RKO (cell line): ENCODE measurements around the gene CABLES1.
"Not testable (repeated sequence)": the region's sequence is repeated elsewhere in the genome, so short reads cannot be mapped to it uniquely, and the experiment has no call there.

Experiments used
- DNase-seq: peaks from one replicate; pipeline ENCODE4 v3.0.0-alpha.2; 2016; ENCODE audit warnings: low spot score

The CABLES1 gene

DNA sequence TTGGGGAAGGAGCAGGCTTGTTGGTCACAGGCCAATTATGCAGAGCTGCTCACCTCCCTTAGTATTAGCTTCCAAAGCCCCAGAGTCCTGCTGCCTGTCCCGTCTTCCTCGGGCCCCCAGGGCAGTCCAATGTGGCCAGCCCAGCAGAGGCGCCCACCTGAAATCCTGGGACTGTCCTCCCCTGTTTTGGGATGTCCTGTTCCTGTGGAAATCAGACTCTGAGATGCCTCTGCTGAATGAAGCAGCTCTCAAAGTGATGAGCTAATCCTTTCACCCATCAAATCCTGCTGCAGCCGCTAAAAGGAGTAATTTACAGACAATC is 105.3 kb downstream of the CABLES1 start:
- DNase-seq: no peak

DNA sequence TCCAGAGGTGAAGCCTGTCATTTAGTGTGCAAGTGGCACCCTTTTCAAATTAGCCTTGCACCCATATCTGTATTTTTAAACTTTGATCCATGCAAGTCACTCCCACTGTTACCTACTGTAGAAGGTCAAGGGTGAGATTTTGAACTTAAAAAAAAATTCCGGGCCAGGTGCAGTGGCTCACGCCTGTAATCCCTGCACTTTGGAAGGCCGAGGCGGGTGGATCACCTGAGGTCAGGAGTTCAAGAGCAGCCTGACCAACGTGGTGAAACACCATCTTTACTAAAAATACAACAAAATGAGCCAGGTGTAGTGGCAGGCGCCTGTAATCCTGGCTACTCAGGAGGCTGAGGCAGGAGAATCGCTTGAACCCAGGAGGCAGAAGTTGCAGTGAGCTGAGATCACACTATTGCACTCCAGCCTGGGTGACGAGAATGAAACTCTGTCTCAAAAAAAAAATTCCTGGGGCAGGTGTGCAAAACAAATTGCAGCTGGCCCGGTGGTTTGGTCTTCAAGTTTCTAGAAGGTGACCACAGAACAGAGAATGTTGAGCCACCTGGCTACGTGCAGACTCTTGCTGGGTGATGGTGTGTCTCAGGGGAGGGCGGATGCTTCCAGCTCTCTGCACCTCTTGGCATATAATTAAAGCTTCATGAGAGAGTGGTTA is 106.7 kb downstream of the CABLES1 start:
- DNase-seq: not testable (repeated sequence)

DNA sequence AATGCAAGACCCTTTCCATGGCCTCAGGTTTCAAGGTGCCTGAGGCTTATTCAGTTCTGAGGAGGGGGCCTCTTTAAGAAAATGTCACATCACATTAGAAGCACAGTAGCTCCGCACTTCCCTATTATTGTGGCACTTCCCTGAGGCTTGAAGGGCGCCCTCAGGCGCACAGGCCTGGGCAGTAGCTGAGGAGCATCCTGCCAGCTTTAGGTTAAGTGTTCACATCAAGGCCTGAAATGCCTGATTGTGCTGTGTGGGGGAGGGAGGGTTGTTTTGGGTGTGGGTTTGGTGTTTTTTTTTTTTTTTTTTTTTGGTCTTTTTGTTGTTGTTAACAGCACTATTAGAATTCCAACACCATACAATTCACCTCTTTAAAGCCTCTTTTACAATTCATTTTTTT is 107.9 kb downstream of the CABLES1 start:
- no peak for DNase-seq

DNA sequence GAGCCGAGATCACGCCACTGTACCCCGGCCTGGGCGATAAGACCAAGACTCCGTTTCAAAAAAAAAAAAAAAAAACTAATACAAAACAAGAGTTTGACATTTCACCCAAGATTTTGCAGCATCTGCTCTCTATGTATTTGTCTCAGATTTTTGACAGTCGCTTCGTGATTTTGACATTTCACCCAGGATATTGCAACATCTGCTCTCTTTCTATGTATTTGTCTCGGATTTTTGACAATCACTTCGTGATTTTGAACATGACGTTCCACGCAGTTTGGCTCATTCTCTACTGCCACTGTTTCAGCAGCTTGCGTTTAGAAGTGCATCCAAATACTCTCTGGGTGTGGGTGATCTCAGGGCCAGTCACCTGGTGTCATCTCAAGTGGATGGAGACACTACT is 108.5 kb downstream of the CABLES1 start:
- no peak for DNase-seq

DNA sequence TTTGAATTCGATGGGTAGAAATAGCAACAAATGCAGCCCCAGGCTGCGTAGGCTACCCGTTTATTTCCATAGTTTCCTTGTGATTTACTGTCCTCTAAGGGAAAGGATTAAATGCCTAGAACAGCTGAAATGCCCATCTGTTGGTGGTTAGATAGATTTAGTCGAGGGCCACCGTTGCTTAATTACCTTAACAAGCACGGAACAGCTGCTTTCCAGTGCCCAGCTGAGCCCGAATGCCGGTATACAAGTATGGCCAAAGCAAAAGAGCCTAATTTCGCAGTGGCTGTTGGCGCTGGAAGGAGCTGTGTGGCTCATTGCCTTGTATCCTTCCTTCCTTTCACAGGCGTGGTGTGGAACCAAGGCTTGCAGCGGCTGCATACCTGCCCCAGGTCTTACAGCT is 109.1 kb downstream of the CABLES1 start:
- DNase-seq: no peak

DNA sequence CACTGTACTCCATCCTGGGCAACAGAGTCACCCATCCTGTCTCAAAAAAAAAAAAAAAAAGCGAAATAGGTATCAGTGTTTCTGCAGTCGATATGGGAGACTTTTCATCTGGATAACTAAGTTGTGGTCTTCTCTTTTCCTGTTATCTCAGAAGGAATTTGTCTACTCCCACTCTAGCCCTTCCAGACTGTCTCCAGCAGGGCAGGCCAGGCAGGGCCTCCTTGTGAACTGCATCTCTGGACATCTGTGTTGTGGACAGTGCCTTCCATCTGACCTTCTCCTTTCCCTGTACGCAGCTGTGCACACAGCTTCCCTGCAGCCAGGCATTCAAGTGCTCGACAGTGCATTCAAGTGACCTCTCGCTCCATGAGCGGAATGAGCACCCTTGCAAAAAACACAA is 110.2 kb downstream of the CABLES1 start:
- no peak for DNase-seq

DNA sequence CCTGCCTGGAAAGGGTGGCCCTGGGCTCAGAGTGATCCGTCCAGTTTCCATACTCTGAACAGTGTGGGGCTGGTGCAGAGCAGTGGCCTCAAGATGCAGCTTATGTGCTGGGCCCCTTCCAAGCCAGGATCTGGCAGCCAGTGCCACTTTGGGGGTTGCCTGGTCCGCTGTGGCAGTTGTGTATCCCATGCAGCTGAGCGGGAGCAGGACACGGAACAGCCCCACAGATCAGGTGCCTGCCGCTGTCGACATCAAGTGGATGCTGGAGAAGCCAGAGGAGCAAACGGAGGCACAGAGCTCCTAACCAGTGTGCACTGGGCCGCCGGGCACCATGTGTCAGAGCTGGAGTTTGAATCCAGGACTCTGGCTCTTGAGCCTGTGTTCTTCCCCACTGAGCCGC is 112.0 kb downstream of the CABLES1 start:
- DNase-seq: no peak

DNA sequence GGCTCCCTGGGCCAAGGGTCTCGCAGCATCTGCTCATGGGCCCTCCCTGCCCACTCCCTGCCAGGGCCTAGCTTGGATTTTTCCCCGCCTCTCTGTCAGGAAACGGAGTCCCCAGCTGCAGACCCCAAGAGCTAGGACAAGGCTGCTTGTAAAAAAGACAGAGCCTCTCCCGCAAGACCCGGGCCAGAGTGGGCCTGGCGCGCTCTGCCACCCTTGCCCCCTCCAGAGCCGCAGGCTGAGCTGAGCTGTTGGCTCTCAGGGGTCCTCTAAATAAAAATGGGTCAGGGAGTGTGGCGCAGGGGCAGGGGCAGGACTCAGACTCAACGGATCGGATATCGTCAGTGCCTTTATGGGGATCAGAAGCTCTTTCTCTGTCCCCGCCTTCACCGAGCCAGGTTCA is 112.6 kb downstream of the CABLES1 start:
- DNase-seq: no peak

DNA sequence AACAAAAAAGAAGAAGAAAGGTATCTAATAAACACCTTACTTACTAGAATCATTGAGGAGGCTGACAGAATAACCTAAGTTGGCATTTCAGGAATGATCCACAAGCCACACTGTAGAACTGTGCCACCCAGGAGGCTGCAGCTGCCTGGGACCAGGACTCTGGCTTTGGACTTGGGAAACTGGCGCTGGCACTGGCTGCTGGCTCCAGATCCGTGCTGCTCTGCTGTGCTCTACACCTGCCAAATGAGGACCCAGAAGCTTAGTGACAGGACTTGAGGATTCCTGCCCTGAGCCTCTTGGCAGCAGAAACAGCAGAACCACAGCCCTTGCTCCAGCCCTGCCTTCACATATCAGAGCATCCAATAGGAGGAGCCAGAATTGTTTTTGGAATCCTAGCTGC is 113.5 kb downstream of the CABLES1 start:
- no peak for DNase-seq

DNA sequence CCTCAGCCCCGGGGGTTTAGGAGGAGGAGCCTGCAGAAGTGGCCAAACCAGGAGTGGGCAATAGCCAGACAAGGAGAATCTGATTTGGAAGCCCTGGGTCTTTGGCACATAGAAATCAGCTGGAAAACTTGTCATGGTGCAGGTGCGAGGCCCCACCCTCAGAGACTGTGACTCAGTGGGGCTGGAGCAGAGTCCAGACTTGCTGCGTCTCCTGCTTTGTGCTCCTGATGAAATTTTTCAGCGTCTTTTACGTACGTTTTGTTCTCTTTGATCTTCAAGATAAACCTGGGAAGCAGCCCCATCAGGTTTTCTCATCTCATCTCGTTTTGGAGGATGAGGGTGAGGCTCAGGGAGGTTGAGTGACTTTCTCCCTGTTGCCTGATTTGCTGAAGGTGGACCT is 114.1 kb downstream of the CABLES1 start:
- no peak for DNase-seq

DNA sequence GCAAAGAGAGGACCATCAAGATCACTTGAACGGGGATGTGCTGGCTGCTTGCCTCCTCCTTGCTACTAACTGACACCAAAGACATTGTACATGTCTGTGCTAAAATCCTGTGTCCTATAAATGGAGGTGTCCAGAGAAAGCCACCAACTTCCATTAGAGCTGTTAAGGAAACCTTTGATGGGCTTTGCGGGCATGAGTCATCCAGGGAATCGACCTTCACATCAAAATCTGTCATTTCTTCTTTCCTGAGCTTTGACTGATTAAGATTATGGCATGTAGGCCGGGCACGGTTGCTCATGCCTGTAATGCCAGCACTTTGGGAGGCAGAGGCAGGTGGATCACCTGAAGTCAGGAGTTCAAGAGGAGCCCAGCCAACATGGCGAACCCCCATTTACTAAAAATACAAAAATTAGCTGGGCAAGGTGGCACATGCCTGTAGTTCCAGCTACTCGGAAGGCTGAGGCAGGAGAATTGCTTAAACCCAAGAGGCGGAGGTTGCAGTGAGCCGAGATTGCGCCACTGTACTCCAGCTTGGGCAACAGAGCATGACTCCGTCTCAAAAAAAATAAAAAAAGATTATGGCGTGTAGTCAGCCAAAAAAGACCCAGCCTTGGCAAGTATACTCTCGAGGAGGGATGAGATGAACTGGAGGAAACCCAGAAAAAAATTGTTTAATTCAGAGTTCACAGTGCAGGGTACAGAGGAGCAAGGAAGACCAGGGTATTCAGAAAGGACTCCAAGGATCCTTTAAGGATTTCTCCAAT is 115.8 kb downstream of the CABLES1 start:
- no peak for DNase-seq

DNA sequence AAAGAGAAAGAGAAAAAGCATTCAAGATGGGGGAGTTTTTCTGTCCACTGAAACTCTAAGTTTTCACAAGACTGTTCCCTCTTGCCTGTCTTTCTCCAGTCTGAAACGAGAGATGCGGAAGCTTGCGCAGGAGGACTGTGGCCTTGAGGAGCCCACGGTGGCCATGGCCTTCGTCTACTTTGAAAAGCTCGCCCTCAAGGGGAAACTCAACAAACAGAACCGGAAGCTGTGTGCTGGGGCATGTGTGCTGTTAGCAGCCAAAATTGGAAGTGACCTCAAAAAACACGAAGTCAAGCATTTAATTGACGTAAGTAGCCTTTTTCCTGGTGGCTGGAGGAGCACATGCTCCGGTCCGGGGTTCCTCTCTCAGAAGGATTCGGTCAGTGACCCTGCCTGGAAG is 118.3 kb downstream of the CABLES1 start:
- no peak for DNase-seq

DNA sequence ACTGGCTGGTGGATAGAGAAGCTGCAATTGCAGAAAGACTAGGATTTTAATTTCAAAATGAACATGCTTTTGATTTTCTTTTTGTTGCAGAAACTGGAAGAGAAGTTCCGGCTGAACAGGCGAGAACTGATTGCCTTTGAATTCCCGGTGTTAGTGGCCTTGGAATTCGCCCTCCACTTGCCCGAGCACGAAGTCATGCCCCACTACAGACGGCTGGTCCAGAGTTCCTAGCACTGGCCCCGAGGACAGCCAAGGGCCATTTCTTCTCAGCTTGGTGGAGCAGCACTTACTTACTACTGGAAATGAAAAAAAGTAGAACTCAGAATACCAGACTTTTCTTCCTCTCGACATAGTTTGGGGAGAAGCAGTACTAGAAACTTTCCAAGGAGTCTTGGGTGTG is 121.9 kb downstream of the CABLES1 start:
- no peak for DNase-seq

DNA sequence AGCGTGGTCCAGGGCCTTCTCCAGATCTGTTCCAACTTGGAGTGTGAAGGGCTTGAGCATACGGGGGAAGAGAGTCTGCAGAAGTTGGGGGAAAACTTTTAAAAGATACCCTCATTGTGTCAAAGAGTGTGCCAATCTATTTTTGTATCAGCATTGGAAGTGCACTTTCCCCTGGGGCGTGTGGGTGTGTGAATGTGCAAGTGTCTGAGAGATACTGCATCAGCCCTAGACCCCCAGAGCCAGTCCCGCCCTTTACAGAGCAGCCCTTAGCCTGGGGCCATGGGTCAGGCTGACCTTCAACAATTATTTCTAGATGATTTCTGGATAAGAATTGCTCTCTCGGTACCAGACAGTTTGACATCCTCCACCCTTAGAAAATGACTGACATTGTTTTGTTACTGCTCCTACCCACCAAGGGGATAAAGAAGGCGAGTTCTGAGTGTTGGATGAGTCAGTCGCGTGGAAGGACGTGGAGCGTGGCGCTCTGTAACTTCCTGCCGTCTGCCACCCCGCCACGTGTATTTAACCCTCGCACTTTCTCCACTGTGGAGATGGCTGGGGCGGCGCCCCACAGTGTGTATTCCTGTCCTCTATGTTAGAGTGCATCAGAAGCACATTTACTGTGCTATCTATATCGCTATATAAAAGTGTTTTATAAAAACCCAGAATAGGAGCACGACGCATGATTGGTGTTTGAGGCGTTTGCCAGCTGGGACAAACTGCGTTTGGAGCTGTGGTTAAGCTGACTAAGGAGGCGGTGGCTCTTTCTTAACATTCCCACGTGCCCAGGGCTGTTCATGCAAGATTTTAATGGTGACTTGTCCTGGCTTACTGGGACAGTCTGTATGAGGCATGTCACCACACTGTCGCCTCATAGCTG is 122.6 kb downstream of the CABLES1 start:
- no peak for DNase-seq

DNA sequence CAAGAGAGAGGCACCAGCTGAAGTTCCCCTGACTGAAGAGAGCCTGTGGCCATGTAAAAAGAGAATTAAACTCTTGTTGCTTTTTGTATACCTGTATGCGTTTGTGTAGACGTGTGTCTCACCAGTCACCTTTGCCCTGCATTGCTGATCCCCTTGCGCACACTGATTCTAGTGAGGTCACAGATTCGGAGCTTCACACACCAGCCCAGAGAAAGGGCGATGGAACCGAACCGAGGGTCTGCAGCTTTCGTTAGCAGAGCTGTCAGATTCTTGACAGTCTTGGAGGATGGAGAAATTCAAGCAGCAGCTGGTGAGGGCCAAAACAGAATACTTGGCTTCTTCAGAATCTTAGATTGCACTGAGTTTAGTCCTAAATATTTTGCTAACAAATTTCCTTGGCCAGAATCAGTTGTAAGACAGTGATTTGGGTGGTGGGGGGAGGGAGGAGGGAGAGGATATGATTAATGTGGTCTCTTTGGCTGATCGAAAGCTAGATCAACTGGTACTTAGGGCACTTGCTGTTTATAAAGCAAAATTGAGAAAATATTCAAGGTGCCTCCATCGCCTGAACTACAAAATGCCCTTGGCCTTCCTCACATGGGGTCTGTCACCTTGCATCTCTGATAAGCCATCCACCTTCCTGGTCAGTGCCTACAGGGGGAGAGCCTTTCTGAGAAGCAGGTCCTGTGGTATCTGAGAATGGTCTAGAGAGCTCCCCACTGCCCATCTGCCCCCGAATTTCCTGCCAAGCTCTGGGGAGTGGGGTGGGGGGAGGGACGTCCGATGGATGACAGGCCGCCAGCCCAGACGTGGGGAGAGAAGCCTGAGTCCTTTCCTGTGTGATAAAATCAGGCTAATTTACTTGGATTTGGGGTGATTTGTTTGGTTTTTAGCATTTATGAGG is 123.5 kb downstream of the CABLES1 start:
- DNase-seq: no peak

DNA sequence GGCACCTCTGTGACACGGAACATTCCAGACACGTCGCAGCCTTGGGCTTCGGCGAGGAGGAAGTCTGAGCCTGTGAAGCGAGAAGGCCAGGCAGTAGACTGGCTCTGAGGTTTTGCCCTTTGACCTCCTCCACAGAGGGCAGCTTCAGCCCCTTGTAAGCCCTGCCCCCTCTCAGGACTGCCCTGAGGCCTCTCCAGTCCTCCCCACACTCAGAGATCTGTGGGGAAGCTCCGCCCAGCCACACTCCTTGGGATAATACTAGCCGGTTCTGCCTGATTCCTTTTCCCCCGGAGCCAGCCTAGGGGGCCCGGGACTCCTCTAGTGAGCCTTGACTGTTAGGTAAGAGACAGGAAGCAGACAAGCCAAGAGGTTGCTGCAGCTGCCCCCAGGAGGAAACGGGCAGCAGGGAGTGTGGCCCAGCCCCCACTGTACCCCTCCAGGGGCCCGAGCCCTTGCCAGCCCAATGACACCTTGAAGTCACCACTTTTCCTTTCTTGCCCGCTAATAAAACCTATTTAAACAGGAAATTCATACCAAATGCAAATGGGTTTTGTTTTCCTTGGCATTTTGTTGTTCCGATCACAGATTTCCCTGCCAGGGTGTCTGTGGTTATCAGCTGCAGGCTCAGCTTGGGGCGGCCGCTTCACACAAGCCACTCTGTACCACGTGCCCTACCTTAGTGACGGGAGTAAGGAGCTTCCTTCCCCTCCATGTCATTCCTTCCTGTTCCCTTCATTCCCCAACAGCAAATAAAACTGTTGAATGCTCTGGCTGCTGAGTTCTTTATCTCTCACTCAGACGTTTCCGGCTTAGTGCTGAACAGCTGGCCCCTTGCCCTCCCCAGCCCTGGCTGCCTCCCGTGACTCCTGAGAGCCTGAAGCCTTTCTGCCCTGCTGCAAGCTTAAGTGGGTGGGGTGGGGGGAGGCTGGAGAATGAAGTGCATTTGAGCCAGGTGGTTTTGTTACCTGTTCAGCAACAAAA is 124.7 kb downstream of the CABLES1 start:
- DNase-seq: no peak

DNA sequence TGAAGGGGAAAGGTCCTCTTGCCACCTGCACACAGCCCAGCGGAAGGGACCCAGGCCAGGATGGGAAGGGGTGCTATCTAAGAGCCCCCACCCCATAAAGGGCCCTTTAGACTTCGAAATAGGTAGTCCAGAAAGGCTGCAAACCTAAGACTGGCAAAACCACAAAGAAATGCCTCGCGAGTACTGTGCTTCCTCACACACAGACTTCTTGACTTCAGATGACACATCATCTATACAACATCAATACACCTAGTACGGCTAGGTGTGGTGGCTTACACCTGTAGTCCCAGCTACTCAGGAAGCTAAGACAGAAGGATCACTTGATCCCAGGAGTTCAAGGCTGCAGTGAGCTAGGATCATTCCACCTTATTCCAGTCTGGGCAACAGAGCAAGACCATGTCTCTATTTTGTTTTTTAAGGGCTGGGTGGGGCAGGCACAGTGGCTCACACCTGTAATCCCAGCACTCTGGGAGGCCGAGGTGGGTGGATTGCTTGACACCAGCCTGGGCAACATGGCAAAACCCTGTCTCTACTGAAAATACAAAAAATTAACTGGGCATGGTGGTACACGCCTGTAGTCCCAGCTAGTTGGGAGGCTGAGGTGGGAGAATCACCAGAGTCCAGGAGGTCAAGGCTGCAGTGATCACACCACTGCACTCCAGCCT is 125.8 kb downstream of the CABLES1 start:
- DNase-seq: no peak

DNA sequence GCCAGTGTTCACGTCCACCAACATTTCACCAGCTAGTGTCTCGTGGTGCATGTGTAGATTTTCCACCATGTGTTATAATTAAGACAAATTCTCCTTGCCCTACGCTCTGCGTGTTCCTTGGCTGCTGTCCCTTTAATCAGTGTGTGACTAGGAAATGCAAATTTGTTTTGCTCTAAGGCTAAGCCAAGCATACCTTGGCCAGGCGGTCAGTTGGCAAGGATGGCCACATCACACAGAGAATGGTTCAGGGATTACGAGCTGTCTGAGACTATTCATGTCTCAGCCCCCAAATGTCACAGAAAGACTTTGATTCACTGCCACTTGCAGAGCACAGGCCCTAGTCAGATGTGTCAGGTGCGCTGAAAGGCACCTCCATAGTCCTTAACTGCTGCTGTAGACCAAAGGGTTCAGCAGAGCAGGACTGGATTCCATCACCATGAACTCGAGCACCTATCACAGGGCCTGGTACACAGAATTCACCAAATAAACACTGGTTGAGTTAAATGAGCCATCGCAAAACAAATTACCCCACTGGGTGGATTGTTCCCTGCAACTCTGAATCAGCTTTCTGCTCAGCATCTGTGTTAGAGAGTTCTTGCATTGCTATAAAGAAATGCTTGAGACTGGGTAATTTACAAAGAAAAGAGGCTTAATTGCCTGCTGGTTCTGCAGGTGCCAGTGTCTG is 128.4 kb downstream of the CABLES1 start:
- DNase-seq: no peak

DNA sequence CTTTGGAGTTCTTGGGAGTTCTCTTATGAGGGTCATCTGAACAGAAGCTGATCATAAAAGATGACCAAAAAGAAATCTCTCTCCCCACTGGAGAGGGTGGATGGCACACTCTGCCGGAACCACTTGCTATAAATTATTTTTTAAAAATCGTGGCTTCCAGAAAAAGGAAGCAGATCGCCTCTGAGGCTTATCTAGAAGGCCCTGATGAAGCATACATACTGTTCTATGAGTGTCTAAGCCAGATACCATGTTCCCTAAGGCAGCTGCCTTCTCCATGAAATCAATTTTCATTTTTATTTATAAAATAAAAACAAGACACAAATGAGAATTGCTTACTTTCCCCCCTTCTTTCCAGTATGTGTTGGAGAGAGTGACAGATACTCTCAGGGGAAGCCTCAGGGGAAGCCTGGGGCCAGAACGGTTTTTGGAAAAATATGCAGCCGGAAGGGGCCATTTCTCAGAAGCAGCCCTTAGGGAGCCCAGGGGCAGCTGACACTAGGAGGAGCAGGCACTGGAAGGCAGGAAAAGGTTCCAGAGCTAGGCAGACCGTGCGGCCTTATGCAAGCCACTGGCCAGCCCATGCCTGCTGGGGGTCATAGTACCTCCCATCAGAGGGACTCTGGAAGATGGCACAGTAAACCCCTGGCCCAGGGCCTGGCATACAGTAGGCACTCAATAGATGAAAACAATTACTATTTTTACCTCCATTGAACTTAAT is 130.6 kb downstream of the CABLES1 start:
- no peak for DNase-seq
